ENCODE results near the gene FSHR. TPM values are rescaled to one million over a fixed set of nuclear protein-coding genes. Genes with fewer than 3 reads are reported as not detected.

The FSHR gene
- total and polyA plus RNA-seq, 2 experiments from 2014 or later: not detected

- TF ChIP-seq CTCF (conservative IDR thresholded peaks at IDR 0.05; ENCODE audit: low read depth in 2 of 2) (no peak), NANOG (IDR thresholded peaks at IDR 0.05; ENCODE audit: borderline replicate concordance) (no peak)
- TF ChIP-seq, protein P1, sequence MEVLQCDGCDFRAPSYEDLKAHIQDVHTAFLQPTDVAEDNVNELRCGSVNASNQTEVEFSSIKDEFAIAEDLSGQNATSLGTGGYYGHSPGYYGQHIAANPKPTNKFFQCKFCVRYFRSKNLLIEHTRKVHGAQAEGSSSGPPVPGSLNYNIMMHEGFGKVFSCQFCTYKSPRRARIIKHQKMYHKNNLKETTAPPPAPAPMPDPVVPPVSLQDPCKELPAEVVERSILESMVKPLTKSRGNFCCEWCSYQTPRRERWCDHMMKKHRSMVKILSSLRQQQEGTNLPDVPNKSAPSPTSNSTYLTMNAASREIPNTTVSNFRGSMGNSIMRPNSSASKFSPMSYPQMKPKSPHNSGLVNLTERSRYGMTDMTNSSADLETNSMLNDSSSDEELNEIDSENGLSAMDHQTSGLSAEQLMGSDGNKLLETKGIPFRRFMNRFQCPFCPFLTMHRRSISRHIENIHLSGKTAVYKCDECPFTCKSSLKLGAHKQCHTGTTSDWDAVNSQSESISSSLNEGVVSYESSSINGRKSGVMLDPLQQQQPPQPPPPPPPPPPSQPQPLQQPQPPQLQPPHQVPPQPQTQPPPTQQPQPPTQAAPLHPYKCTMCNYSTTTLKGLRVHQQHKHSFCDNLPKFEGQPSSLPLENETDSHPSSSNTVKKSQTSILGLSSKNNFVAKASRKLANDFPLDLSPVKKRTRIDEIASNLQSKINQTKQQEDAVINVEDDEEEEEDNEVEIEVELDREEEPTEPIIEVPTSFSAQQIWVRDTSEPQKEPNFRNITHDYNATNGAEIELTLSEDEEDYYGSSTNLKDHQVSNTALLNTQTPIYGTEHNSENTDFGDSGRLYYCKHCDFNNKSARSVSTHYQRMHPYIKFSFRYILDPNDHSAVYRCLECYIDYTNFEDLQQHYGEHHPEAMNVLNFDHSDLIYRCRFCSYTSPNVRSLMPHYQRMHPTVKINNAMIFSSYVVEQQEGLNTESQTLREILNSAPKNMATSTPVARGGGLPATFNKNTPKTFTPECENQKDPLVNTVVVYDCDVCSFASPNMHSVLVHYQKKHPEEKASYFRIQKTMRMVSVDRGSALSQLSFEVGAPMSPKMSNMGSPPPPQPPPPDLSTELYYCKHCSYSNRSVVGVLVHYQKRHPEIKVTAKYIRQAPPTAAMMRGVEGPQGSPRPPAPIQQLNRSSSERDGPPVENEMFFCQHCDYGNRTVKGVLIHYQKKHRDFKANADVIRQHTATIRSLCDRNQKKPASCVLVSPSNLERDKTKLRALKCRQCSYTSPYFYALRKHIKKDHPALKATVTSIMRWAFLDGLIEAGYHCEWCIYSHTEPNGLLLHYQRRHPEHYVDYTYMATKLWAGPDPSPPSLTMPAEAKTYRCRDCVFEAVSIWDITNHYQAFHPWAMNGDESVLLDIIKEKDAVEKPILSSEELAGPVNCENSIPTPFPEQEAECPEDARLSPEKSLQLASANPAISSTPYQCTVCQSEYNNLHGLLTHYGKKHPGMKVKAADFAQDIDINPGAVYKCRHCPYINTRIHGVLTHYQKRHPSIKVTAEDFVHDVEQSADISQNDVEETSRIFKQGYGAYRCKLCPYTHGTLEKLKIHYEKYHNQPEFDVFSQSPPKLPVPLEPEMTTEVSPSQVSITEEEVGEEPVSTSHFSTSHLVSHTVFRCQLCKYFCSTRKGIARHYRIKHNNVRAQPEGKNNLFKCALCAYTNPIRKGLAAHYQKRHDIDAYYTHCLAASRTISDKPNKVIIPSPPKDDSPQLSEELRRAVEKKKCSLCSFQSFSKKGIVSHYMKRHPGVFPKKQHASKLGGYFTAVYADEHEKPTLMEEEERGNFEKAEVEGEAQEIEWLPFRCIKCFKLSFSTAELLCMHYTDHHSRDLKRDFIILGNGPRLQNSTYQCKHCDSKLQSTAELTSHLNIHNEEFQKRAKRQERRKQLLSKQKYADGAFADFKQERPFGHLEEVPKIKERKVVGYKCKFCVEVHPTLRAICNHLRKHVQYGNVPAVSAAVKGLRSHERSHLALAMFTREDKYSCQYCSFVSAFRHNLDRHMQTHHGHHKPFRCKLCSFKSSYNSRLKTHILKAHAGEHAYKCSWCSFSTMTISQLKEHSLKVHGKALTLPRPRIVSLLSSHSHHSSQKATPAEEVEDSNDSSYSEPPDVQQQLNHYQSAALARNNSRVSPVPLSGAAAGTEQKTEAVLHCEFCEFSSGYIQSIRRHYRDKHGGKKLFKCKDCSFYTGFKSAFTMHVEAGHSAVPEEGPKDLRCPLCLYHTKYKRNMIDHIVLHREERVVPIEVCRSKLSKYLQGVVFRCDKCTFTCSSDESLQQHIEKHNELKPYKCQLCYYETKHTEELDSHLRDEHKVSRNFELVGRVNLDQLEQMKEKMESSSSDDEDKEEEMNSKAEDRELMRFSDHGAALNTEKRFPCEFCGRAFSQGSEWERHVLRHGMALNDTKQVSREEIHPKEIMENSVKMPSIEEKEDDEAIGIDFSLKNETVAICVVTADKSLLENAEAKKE (CRISPR knock-in tag; IDR thresholded peaks at IDR 0.05): no peak
Measured at GRCh38 chr2:49192036-49192435, 37.7 kb upstream of the FSHR start (continued).

- H3K36me3 Mint-ChIP-seq (ENCODE audit: low read depth): 0 out of 3 replicates have a peak, but pooled peaks cover 2% of the 10 kb centered on the region
- Histone ChIP-seq H3K79me2 (replicated peaks; ENCODE audit: insufficient read depth) (no peaks in the 10 kb centered on the region), H2AFZ (no peak overlapping the region), H3K4me1 (ENCODE audit: insufficient read depth) (no peaks in the 10 kb centered on the region), H3K4me2 (no peak overlapping the region), H4K20me1 (replicated peaks; ENCODE audit: insufficient read depth) (no peaks in the 10 kb centered on the region), H3K9me2 (ENCODE audit: insufficient read depth) (peaks cover 23% of the 10 kb centered on the region), H3K27ac (ENCODE audit: low read depth) (no peak overlapping the region), H3F3A (replicated peaks; ENCODE audit: low read depth) (no peaks in the 10 kb centered on the region), H3K4me3 (no peak overlapping the region), H3K36me3 (ENCODE audit: insufficient read depth) (no peaks in the 10 kb centered on the region), H3K27me3 (ENCODE audit: insufficient read depth) (no peaks in the 10 kb centered on the region)
- peaks cover 3% of the 10 kb centered on the region; the same call in 1 of the 3 replicates for H3K9me3 Mint-ChIP-seq
- no peaks in the 10 kb centered on the region for H3K27me3 Mint-ChIP-seq (ENCODE audit: insufficient read depth, low read depth, poor library complexity)
- ATAC-seq (no peak), DNase-seq (ENCODE audit: low spot score) (no peak)
- H3K4me3 Mint-ChIP-seq: no peak overlapping the region
- H3K4me1 Mint-ChIP-seq: peaks cover 6% of the 10 kb centered on the region; the same call in 1 of the 3 replicates
- H3K27ac Mint-ChIP-seq: no peak overlapping the region
- TF ChIP-seq, protein P2, sequence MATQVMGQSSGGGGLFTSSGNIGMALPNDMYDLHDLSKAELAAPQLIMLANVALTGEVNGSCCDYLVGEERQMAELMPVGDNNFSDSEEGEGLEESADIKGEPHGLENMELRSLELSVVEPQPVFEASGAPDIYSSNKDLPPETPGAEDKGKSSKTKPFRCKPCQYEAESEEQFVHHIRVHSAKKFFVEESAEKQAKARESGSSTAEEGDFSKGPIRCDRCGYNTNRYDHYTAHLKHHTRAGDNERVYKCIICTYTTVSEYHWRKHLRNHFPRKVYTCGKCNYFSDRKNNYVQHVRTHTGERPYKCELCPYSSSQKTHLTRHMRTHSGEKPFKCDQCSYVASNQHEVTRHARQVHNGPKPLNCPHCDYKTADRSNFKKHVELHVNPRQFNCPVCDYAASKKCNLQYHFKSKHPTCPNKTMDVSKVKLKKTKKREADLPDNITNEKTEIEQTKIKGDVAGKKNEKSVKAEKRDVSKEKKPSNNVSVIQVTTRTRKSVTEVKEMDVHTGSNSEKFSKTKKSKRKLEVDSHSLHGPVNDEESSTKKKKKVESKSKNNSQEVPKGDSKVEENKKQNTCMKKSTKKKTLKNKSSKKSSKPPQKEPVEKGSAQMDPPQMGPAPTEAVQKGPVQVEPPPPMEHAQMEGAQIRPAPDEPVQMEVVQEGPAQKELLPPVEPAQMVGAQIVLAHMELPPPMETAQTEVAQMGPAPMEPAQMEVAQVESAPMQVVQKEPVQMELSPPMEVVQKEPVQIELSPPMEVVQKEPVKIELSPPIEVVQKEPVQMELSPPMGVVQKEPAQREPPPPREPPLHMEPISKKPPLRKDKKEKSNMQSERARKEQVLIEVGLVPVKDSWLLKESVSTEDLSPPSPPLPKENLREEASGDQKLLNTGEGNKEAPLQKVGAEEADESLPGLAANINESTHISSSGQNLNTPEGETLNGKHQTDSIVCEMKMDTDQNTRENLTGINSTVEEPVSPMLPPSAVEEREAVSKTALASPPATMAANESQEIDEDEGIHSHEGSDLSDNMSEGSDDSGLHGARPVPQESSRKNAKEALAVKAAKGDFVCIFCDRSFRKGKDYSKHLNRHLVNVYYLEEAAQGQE (IDR thresholded peaks at IDR 0.05; ENCODE audit: unreplicated experiment): no peak
- TF ChIP-seq ZNF114 (CRISPR knock-in tag; IDR thresholded peaks at IDR 0.05) (no peak), NANOG (IDR thresholded peaks at IDR 0.05; ENCODE audit: borderline replicate concordance) (no peak), ZNF331 (CRISPR knock-in tag; IDR thresholded peaks at IDR 0.05; ENCODE audit: low read depth) (no peak), JUNB (IDR thresholded peaks at IDR 0.05; ENCODE audit: unreplicated experiment) (no peak), CREB1 (CRISPR knock-in tag; IDR thresholded peaks at IDR 0.05; ENCODE audit: low read depth) (no peak)
- TF ChIP-seq, protein P3, sequence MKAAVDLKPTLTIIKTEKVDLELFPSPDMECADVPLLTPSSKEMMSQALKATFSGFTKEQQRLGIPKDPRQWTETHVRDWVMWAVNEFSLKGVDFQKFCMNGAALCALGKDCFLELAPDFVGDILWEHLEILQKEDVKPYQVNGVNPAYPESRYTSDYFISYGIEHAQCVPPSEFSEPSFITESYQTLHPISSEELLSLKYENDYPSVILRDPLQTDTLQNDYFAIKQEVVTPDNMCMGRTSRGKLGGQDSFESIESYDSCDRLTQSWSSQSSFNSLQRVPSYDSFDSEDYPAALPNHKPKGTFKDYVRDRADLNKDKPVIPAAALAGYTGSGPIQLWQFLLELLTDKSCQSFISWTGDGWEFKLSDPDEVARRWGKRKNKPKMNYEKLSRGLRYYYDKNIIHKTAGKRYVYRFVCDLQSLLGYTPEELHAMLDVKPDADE (IDR thresholded peaks at IDR 0.05): no peak
Measured at GRCh38 chr2:49189512-49190225, 35.4 kb upstream of the FSHR start.
